HCT116 (cell line): ENCODE results near the gene SPEN. TPM values are rescaled to one million over a fixed set of nuclear protein-coding genes. Genes with fewer than 3 reads are reported as not detected.

Experiments
- ATAC-seq: fragments of 200-7000 bp; cut with Tn5 transposase; 2 replicates; pipeline ENCODE4 v1.9.1; 2020; ENCODE audit warnings: mild to moderate bottlenecking, moderate library complexity
- BruUV-seq: library from RNA; stranded (reverse); fragments of 400-500 nt; replicated peaks from 2 replicates; lab custom pipeline; 2021; lab: Mats Ljungman, UMichigan
- CTCF ChIA-PET: fragments of 300-600 bp; sonication (Branson Sonifier 250); formaldehyde crosslinking; loops from one replicate; lab custom pipeline; 2021; ENCODE audit warnings: antibody characterized with exemption; lab: Charles Lee
- POLR2A ChIA-PET: fragments of 300-600, 350-600 bp; sonication (Branson Sonifier 250); formaldehyde crosslinking; loops from one replicate; lab custom pipeline; 2021; ENCODE audit warnings: antibody characterized with exemption; lab: Charles Lee
- RAD21 ChIA-PET, 2 experiments: fragments of 300-600 bp; sonication (Branson Sonifier 250); formaldehyde crosslinking; loops; one replicate each; lab custom pipeline; 2023; ENCODE audit warnings: low total read pairs in 2 of 2; ENCODE audit not compliant: uncharacterized antibody in 2 of 2, unreplicated experiment in 2 of 2, low non-redundant PET in 1 of 2; lab: Charles Lee
- DNase-seq: peaks from one replicate; pipeline ENCODE4 v3.0.0-alpha.2; 2010; ENCODE audit warnings: low read depth, low spot score
- H2AFZ ChIP-seq: fragments of 200-600 bp; shearing (Covaris generic), sonication (generic); 2 replicates; pipeline ENCODE4 v1.6.1; 2017; ENCODE audit warnings: low read depth, mixed run types, mixed read lengths, antibody characterized with exemption, low read length; ENCODE audit not compliant: poor library complexity, severe bottlenecking
- H3K27ac ChIP-seq: 2 replicates; pipeline ENCODE4 v1.5.1; 2012; ENCODE audit warnings: low read depth, low read length
- H3K27me3 ChIP-seq: fragments of 200-600 bp; sonication (generic); 2 replicates; pipeline ENCODE4 v1.6.1; 2016; ENCODE audit warnings: mixed run types, low read length, mixed read lengths; ENCODE audit not compliant: insufficient read depth
- H3K36me3 ChIP-seq, 2 experiments: fragments of 200-500 bp in 1 of 2; fragments of 200-600 bp in 1 of 2; sonication (Bioruptor generic) in 1 of 2; sonication (generic) in 1 of 2; 2 replicates each; pipeline versions ENCODE4 v1.5.1 to v1.6.1; 2014 to 2016; ENCODE audit warnings: low read length in 2 of 2, inconsistent platforms in 1 of 2, mixed read lengths in 1 of 2, mixed run types in 1 of 2; ENCODE audit not compliant: insufficient read depth in 2 of 2, control insufficient read depth in 1 of 2
- H3K4me1 ChIP-seq, 2 experiments: fragments of 200-600 bp in 1 of 2; sonication (generic) in 1 of 2; 2 replicates each; pipeline versions ENCODE4 v1.5.1 to v1.6.1; 2012 to 2017; ENCODE audit warnings: low read length in 2 of 2, inconsistent platforms in 1 of 2, mild to moderate bottlenecking in 1 of 2, mixed read lengths in 1 of 2, mixed run types in 1 of 2, moderate library complexity in 1 of 2; ENCODE audit not compliant: insufficient read depth in 2 of 2, control insufficient read depth in 1 of 2
- H3K4me2 ChIP-seq: fragments of 200-600 bp; sonication (generic); 2 replicates; pipeline ENCODE4 v1.6.1; 2017; ENCODE audit warnings: mixed run types, low read length, mixed read lengths
- H3K4me3 ChIP-seq, 2 experiments: fragments of 200-600 bp in 1 of 2; sonication (generic) in 1 of 2; replicated peaks in 1 of 2; 2 replicates each; pipeline ENCODE4 v1.5.1; 2011 to 2016; ENCODE audit warnings: low read length in 2 of 2, control low read depth in 1 of 2, low read depth in 1 of 2, mild to moderate bottlenecking in 1 of 2, mixed read lengths in 1 of 2, mixed run types in 1 of 2
- H3K79me2 ChIP-seq: fragments of 200-600 bp; sonication (generic); 2 replicates; pipeline ENCODE4 v1.6.1; 2017; ENCODE audit warnings: mild to moderate bottlenecking, mixed run types, low read length, moderate library complexity, mixed read lengths; ENCODE audit not compliant: insufficient read depth
- H3K9ac ChIP-seq: fragments of 200-600 bp; sonication (generic); 2 replicates; pipeline ENCODE4 v1.6.1; 2016; ENCODE audit warnings: low read length, mixed read lengths
- H3K9me2 ChIP-seq: fragments of 200-600 bp; sonication (generic), shearing (Covaris generic); 2 replicates; pipeline ENCODE4 v1.6.1; 2017; ENCODE audit warnings: mixed run types, mild to moderate bottlenecking, moderate library complexity; ENCODE audit not compliant: insufficient read depth
- H3K9me3 ChIP-seq, 2 experiments: fragments of 200-500 bp in 1 of 2; fragments of 200-600 bp in 1 of 2; sonication (Bioruptor generic) in 1 of 2; sonication (generic) in 1 of 2; 2 replicates each; pipeline ENCODE4 v1.6.1; 2014 to 2017; ENCODE audit warnings: low read length in 2 of 2, mixed read lengths in 2 of 2, inconsistent platforms in 1 of 2, low read depth in 1 of 2, mild to moderate bottlenecking in 1 of 2, mixed run types in 1 of 2, moderate library complexity in 1 of 2; ENCODE audit not compliant: control insufficient read depth in 1 of 2, insufficient read depth in 1 of 2
- H4K20me1 ChIP-seq: fragments of 200-600 bp; sonication (generic), shearing (Covaris generic); 2 replicates; pipeline ENCODE4 v1.6.1; 2017; ENCODE audit warnings: mixed run types, mild to moderate bottlenecking, moderate library complexity; ENCODE audit not compliant: insufficient read depth
- CEBPB ChIP-seq: IDR thresholded peaks from 2 replicates; pipeline ENCODE4 v1.6.1; 2012; ENCODE audit warnings: low read depth
- EGR1 ChIP-seq: IDR thresholded peaks from 2 replicates; pipeline ENCODE4 v1.6.1; 2012; ENCODE audit warnings: low read depth
- ELF1 ChIP-seq: IDR thresholded peaks from 2 replicates; pipeline ENCODE4 v1.6.1; 2012; ENCODE audit warnings: low read depth, borderline replicate concordance
- EZH2 ChIP-seq: fragments of 200-600 bp; sonication (generic); IDR thresholded peaks from 2 replicates; pipeline ENCODE4 v1.6.1; 2017; ENCODE audit warnings: antibody characterized with exemption, mixed run types
- RAD21 ChIP-seq: IDR thresholded peaks from 2 replicates; pipeline ENCODE4 v1.6.1; 2012; ENCODE audit warnings: low read depth, mild to moderate bottlenecking
- REST ChIP-seq: IDR thresholded peaks from 2 replicates; pipeline ENCODE4 v1.6.1; 2012; ENCODE audit warnings: low read depth
- SIN3A ChIP-seq: IDR thresholded peaks from 2 replicates; pipeline ENCODE4 v1.6.1; 2012; ENCODE audit warnings: low read depth
- SP1 ChIP-seq: IDR thresholded peaks from 2 replicates; pipeline ENCODE4 v1.6.1; 2012; ENCODE audit warnings: low read depth
- YY1 ChIP-seq: IDR thresholded peaks from 2 replicates; pipeline ENCODE4 v1.6.1; 2011; ENCODE audit warnings: low read length, low read depth, moderate library complexity, mild to moderate bottlenecking; ENCODE audit not compliant: insufficient replicate concordance; ENCODE audit errors: extremely low read depth
- ZFX ChIP-seq: fragments of 450-650 bp; IDR thresholded peaks from 2 replicates; pipeline ENCODE4 v1.6.1; 2017
- ZNF274 ChIP-seq: fragments of 200-500 bp; sonication (Bioruptor generic); IDR thresholded peaks from 2 replicates; pipeline ENCODE4 v1.6.1; 2014; ENCODE audit warnings: mild to moderate bottlenecking, low read depth, low read length, inconsistent platforms
- intact Hi-C: fragments of 100-400 bp; cut with micrococcal nuclease; formaldehyde crosslinking; loops from 2 replicates; pipeline ENCODE4 v1.10.0; 2022
- total RNA-seq: library from RNA; stranded (reverse); gene quantifications from one replicate; pipeline ENCODE4 v1.2.1, GENCODE V29; 2021; ENCODE audit not compliant: unreplicated experiment
- TF ChIP-seq, protein P1 (sequence below): IDR thresholded peaks from 2 replicates; pipeline ENCODE4 v1.6.1; 2012

Gene SPEN
- total RNA-seq, 1 experiment from 2014 or later: 58.6 TPM

GRCh38 chr1:15804060-15804459, 43.4 kb upstream of the SPEN start:
- no peaks in the 10 kb centered on the region for H3K9me2 ChIP-seq
- no peak for TF ChIP-seq ELF1
- no peak for TF ChIP-seq RAD21
- TF ChIP-seq, protein P1, sequence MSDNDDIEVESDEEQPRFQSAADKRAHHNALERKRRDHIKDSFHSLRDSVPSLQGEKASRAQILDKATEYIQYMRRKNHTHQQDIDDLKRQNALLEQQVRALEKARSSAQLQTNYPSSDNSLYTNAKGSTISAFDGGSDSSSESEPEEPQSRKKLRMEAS: no peak
- no peak for TF ChIP-seq SP1
- TF ChIP-seq CEBPB: no peak
- no peak for TF ChIP-seq EZH2
- no peak for TF ChIP-seq ZFX
- TF ChIP-seq EGR1: no peak
- no peaks in the 10 kb centered on the region for H3K27me3 ChIP-seq
- H3K9ac ChIP-seq: no peak overlapping the region
- no peak overlapping the region for H3K27ac ChIP-seq
- H3K4me1 ChIP-seq: peaks cover 41 to 48% of the 10 kb centered on the region in 2 experiments
- no peaks in the 10 kb centered on the region for H4K20me1 ChIP-seq
- no peaks in the 10 kb centered on the region for H3K9me3 ChIP-seq
- H3K4me3 ChIP-seq: no peak overlapping the region
- no peak overlapping the region for H3K4me2 ChIP-seq
- H3K36me3 ChIP-seq: no peaks in the 10 kb centered on the region
- BruUV-seq: no TSS peak
- intact Hi-C loops: no loop called here
- CTCF ChIA-PET: interaction anchor here (0.6 to 5.8 kb wide), 4 partner anchors 11 to 201 kb away, joined by 3 to 35 read pairs (median 6); no protein-coding TSS in a partner anchor
- no peak for ATAC-seq
- POLR2A ChIA-PET: no interaction called here
- RAD21 ChIA-PET: interaction anchor here in 1 of 2 experiments (0.6 kb wide), 1 partner anchor 192 kb away, joined by 5 read pairs; no protein-coding TSS in a partner anchor
- no peak overlapping the region for H2AFZ ChIP-seq
- H3K79me2 ChIP-seq: no peaks in the 10 kb centered on the region
- DNase-seq: no peak

DNA sequence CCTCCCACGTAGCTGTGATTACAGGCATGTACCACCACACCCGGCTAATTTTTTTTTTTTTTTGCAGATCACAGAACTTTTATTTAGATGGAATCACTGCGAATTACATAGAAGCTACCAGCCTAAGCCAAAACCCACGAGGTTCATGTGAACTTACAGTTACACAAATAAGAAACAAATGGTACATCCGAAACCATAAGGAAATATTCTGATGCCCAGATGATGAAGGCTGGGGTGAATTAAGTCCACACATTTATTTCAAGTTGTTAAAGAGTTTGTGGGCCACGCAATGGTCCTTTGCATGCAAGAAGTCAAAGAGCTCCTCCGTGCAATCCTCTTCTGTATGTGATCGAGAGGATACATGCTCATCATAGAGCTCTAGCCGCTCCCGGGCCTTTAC, 40.4 kb upstream of the SPEN start:
- Histone ChIP-seq H2AFZ (no peak overlapping the region), H4K20me1 (no peaks in the 10 kb centered on the region), H3K4me1 (peaks cover 10 to 18% of the 10 kb centered on the region in 2 experiments; a peak in 3 of 4 replicates), H3K9ac (no peak overlapping the region), H3K36me3 (no peaks in the 10 kb centered on the region), H3K79me2 (no peaks in the 10 kb centered on the region), H3K4me3 (no peak overlapping the region), H3K27ac (no peak overlapping the region), H3K4me2 (no peak overlapping the region), H3K9me3 (no peaks in the 10 kb centered on the region), H3K27me3 (no peaks in the 10 kb centered on the region), H3K9me2 (no peaks in the 10 kb centered on the region)
- TF ChIP-seq ZNF274 (no peak), ZFX (no peak), REST (no peak), CEBPB (no peak), YY1 (no peak), SIN3A (no peak)
- intact Hi-C loops: no loop called here
- ChIA-PET CTCF (interaction anchor here (1.4 kb wide), 1 partner anchor 8 kb away, joined by 6 read pairs; no protein-coding TSS in a partner anchor), RAD21 (no interaction called here), POLR2A (interaction anchor here (1.3 kb wide), 1 partner anchor 26 kb away, joined by 3 read pairs; no protein-coding TSS in a partner anchor)
- DNase-seq: no peak
- no TSS peak for BruUV-seq
- ATAC-seq: no peak
